ENCODE results near the gene ACOT7.
"Not testable (repeated sequence)": the region's sequence is repeated elsewhere in the genome, so short reads cannot be mapped to it uniquely, and the experiment has no call there.

The ACOT7 gene

DNA sequence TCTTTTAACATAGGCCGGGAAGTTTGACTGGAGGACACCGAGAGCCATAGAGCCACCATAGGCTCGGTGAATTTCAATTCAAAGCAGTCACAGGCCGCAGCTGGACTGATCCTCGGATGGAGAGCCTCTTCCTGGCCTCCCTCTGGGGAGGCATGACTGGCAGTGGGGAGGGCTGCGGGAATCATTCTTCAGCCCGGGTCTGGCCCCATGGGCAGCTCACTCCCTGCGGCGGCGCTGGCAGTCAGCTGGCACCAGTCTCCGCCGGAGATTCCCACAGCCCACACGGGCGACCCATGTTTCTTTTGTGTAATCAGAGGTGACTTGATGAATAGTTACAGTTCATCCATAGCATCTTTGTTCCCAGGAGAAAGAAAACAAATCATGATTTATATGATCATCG lies 41.6 kb upstream of the ACOT7 start:
- no peaks in the 10 kb centered on the region for H3K9me3 ChIP-seq (replicated peaks in 1 of 2; ENCODE audit: control insufficient read depth in 2 of 2, insufficient read depth in 1 of 2, low read depth in 1 of 2, low read length in 2 of 2)
- no peak overlapping the region for H3K14ac ChIP-seq (ENCODE audit: low read length)
- no peak overlapping the region for H3K4me2 ChIP-seq (ENCODE audit: insufficient read depth, low read length, poor library complexity, severe bottlenecking)
- no peak overlapping the region for H3K27ac ChIP-seq (replicated peaks; ENCODE audit: low read length)
- no peak overlapping the region for H2BK15ac ChIP-seq (ENCODE audit: low read length)
- no peak overlapping the region for H2BK12ac ChIP-seq (ENCODE audit: low read length)
- no peak overlapping the region for H3K23ac ChIP-seq (ENCODE audit: low read depth, low read length, poor library complexity)
- H3K4ac ChIP-seq (ENCODE audit: low read length): no peak overlapping the region
- no CpG with 5 or more reads among the region's 15 CpGs for WGBS, 2 donors (ENCODE audit: extremely low coverage in 2 of 2, insufficient read length in 2 of 2, insufficient replicate concordance in 1 of 2)
- H3K4me1 ChIP-seq (ENCODE audit: control insufficient read depth in 2 of 2, insufficient read depth in 1 of 2, low read depth in 1 of 2, low read length in 2 of 2): peaks cover 6 to 15% of the 10 kb centered on the region in 2 donors
- H2BK120ac ChIP-seq (ENCODE audit: low read depth, low read length): no peak overlapping the region
- no peak overlapping the region for H4K91ac ChIP-seq (ENCODE audit: low read depth, low read length, poor library complexity)
- H2BK5ac ChIP-seq (ENCODE audit: low read length): no peak overlapping the region
- no peak for DNase-seq (ENCODE audit: low spot score)
- H3K9ac ChIP-seq (ENCODE audit: low read depth, low read length, poor library complexity): no peak overlapping the region
- no peak overlapping the region for H2AK5ac ChIP-seq (ENCODE audit: low read depth, low read length)
- H3K18ac ChIP-seq (ENCODE audit: low read length): no peak overlapping the region
- no peak overlapping the region for H3K4me3 ChIP-seq (ENCODE audit: low read length in 2 of 2)
- H4K8ac ChIP-seq (ENCODE audit: low read depth, low read length): no peak overlapping the region
- H3K27me3 ChIP-seq (ENCODE audit: control insufficient read depth in 3 of 3, insufficient read depth in 3 of 3, low read depth in 1 of 3, low read length in 3 of 3): peaks cover 0 to 43% (median 2%) of the 10 kb centered on the region in 3 experiments
- no peak overlapping the region for H2AFZ ChIP-seq (ENCODE audit: low read length)
- no peaks in the 10 kb centered on the region for H3K79me1 ChIP-seq (ENCODE audit: low read depth, low read length)
- H3K36me3 ChIP-seq (replicated peaks in 1 of 2; ENCODE audit: control insufficient read depth in 2 of 2, insufficient read depth in 2 of 2, low read length in 2 of 2): no peaks in the 10 kb centered on the region

DNA sequence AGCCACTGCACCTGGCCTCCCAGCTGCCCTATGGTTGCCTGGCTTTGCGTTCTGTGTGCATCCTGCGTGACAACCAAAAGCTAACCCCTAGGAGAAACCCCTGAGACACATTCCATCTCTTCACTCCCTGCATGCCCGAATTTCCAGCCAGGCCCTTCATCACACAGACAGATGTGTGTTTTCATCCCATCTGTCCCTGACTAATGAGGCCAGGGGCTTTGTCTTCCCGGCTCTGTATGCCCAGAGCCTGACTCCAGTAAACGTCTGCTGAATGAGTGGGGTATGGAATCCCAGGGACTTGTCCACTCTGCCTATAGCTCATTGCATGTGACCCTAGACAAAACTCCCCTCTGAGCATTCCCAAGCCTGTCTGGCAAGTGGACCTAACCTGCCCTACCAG lies 40.6 kb upstream of the ACOT7 start:
- H3K9ac ChIP-seq (ENCODE audit: low read depth, low read length, poor library complexity): no peak overlapping the region
- no peak overlapping the region for H3K4me3 ChIP-seq (ENCODE audit: low read length in 2 of 2)
- no peak overlapping the region for H3K14ac ChIP-seq (ENCODE audit: low read length)
- H2BK120ac ChIP-seq (ENCODE audit: low read depth, low read length): no peak overlapping the region
- no CpG with 5 or more reads among the region's 5 CpGs for WGBS, 2 donors (ENCODE audit: extremely low coverage in 2 of 2, insufficient read length in 2 of 2, insufficient replicate concordance in 1 of 2)
- no peak overlapping the region for H3K18ac ChIP-seq (ENCODE audit: low read length)
- no peaks in the 10 kb centered on the region for H3K9me3 ChIP-seq (replicated peaks in 1 of 2; ENCODE audit: control insufficient read depth in 2 of 2, insufficient read depth in 1 of 2, low read depth in 1 of 2, low read length in 2 of 2)
- DNase-seq (ENCODE audit: low spot score): no peak
- no peak overlapping the region for H2BK15ac ChIP-seq (ENCODE audit: low read length)
- no peak overlapping the region for H2AFZ ChIP-seq (ENCODE audit: low read length)
- no peak overlapping the region for H2AK5ac ChIP-seq (ENCODE audit: low read depth, low read length)
- H3K27me3 ChIP-seq (ENCODE audit: control insufficient read depth in 3 of 3, insufficient read depth in 3 of 3, low read depth in 1 of 3, low read length in 3 of 3): peaks cover 0 to 47% (median 0%) of the 10 kb centered on the region in 3 experiments
- H3K4me1 ChIP-seq (ENCODE audit: control insufficient read depth in 2 of 2, insufficient read depth in 1 of 2, low read depth in 1 of 2, low read length in 2 of 2): peaks cover 9 to 15% of the 10 kb centered on the region in 2 donors
- H3K23ac ChIP-seq (ENCODE audit: low read depth, low read length, poor library complexity): no peak overlapping the region
- H2BK5ac ChIP-seq (ENCODE audit: low read length): no peak overlapping the region
- H3K36me3 ChIP-seq (replicated peaks in 1 of 2; ENCODE audit: control insufficient read depth in 2 of 2, insufficient read depth in 2 of 2, low read length in 2 of 2): no peaks in the 10 kb centered on the region
- no peak overlapping the region for H3K4me2 ChIP-seq (ENCODE audit: insufficient read depth, low read length, poor library complexity, severe bottlenecking)
- H4K8ac ChIP-seq (ENCODE audit: low read depth, low read length): no peak overlapping the region
- no peak overlapping the region for H4K91ac ChIP-seq (ENCODE audit: low read depth, low read length, poor library complexity)
- H3K79me1 ChIP-seq (ENCODE audit: low read depth, low read length): no peaks in the 10 kb centered on the region
- no peak overlapping the region for H2BK12ac ChIP-seq (ENCODE audit: low read length)
- no peak overlapping the region for H3K4ac ChIP-seq (ENCODE audit: low read length)
- no peak overlapping the region for H3K27ac ChIP-seq (replicated peaks; ENCODE audit: low read length)

DNA sequence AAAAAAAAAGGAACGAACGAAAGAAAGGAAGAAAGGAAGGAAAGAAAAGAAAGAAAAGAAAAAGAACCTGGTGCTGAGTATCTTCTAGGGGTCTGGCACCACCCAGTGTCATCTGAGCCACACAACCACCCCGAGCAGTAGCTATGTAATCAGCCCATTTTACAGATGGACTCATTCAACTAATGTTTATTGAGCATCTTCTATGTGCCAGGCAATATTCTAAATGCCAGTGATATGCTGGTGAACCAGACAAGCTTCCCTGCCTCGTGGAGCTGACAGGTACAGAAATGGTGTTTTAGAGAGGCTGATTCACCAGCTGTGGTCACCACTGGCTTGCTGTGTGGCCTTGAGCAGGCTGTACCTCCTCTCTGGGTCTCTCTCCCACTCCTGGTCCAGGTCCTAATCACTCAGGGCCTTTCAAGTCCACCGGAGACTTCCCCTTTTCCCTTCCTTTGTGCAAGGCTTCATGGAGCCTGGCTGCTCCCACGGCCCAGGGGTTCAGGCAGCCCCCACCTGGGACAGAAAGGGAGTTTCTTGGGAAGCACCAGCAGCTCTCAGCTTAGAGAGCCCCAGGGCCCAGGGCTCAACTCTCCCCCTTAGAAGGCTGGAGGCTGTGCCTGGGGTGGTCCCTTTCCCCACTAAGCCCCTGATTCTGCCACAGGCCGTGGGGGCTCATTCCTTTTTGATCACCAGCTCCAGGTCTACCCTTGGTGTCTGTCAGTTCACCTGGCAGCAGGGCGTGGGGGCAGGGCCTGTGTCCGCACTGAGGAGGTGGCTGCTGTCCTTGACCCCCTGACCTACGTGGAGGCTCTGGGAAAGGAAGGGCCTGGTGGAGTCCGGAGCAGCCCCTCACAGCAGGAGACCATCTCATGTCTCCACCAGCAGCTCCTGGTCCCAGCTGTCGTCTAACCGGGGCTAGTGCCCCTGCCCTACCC lies 38.3 kb upstream of the ACOT7 start:
- Histone ChIP-seq H4K8ac (ENCODE audit: low read depth, low read length) (peak overlapping the region; percentile 23), H3K27me3 (ENCODE audit: control insufficient read depth in 3 of 3, insufficient read depth in 3 of 3, low read depth in 1 of 3, low read length in 3 of 3) (peaks cover 0 to 63% (median under 1%) of the 10 kb centered on the region in 3 experiments), H2BK15ac (ENCODE audit: low read length) (peak overlapping the region; percentile 58), H3K18ac (ENCODE audit: low read length) (peak overlapping the region; percentile 28), H3K23ac (ENCODE audit: low read depth, low read length, poor library complexity) (peak overlapping the region; percentile 55), H3K4me1 (ENCODE audit: control insufficient read depth in 2 of 2, insufficient read depth in 1 of 2, low read depth in 1 of 2, low read length in 2 of 2) (peaks cover 6 to 11% of the 10 kb centered on the region in 2 donors)
- not testable (repeated sequence) for H3K4me3 ChIP-seq (ENCODE audit: low read length in 2 of 2); H3K9me3 ChIP-seq (replicated peaks in 1 of 2; ENCODE audit: control insufficient read depth in 2 of 2, insufficient read depth in 1 of 2, low read depth in 1 of 2, low read length in 2 of 2); H3K27ac ChIP-seq (replicated peaks; ENCODE audit: low read length); H3K4ac ChIP-seq (ENCODE audit: low read length); H2BK5ac ChIP-seq (ENCODE audit: low read length); H4K91ac ChIP-seq (ENCODE audit: low read depth, low read length, poor library complexity); H3K14ac ChIP-seq (ENCODE audit: low read length); H2AK5ac ChIP-seq (ENCODE audit: low read depth, low read length); DNase-seq (ENCODE audit: low spot score); H3K4me2 ChIP-seq (ENCODE audit: insufficient read depth, low read length, poor library complexity, severe bottlenecking); H3K79me1 ChIP-seq (ENCODE audit: low read depth, low read length); H2BK12ac ChIP-seq (ENCODE audit: low read length); H2BK120ac ChIP-seq (ENCODE audit: low read depth, low read length); H2AFZ ChIP-seq (ENCODE audit: low read length); H3K36me3 ChIP-seq (replicated peaks in 1 of 2; ENCODE audit: control insufficient read depth in 2 of 2, insufficient read depth in 2 of 2, low read length in 2 of 2); H3K9ac ChIP-seq (ENCODE audit: low read depth, low read length, poor library complexity)
- no CpG with 5 or more reads among the region's 13 CpGs for WGBS, 2 donors (ENCODE audit: extremely low coverage in 2 of 2, insufficient read length in 2 of 2, insufficient replicate concordance in 1 of 2)

DNA sequence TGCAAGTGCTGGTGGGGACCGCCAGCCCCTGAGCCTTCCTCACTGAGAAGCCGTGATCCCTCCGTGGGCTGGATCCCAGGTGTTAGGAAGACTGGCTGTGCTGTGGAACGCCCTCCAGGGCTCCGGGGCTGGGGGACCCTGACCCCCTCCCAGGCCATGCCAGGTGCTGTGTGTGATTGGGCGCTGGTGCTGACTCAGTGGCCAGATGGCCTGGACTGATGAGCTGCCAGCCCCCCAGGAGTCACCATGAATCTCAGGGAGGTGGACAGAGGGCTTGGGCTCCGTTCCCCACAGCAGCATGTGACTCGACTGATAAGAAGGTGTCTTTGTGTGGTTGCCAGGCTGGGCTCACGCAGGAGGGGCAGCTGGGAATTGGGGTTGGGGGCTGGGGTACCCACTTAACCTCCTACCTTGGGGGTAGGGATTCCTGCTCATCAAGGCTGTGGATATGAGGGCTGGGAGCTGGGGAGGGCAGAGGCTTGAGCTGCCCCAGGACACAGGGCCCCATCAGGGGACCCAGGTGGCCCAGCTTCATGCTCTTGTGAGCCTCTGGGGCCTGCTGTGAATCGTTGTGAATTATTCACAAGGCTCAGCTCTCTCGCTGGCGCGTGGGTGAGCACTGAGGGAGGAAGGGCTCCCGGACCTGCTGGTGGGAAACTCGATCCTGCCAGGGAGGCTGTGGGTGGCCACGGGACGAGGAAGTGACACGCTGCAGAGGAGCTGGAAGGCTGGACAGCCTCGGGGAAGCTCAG lies 36.3 kb upstream of the ACOT7 start:
- H3K27ac ChIP-seq (replicated peaks; ENCODE audit: low read length); H3K9me3 ChIP-seq (replicated peaks in 1 of 2; ENCODE audit: control insufficient read depth in 2 of 2, insufficient read depth in 1 of 2, low read depth in 1 of 2, low read length in 2 of 2); H4K91ac ChIP-seq (ENCODE audit: low read depth, low read length, poor library complexity); H3K36me3 ChIP-seq (replicated peaks in 1 of 2; ENCODE audit: control insufficient read depth in 2 of 2, insufficient read depth in 2 of 2, low read length in 2 of 2); H2BK120ac ChIP-seq (ENCODE audit: low read depth, low read length); H3K23ac ChIP-seq (ENCODE audit: low read depth, low read length, poor library complexity); H2BK12ac ChIP-seq (ENCODE audit: low read length); H2AFZ ChIP-seq (ENCODE audit: low read length); DNase-seq (ENCODE audit: low spot score); H4K8ac ChIP-seq (ENCODE audit: low read depth, low read length); H2AK5ac ChIP-seq (ENCODE audit: low read depth, low read length); H3K4me3 ChIP-seq (ENCODE audit: low read length in 2 of 2); H3K4me2 ChIP-seq (ENCODE audit: insufficient read depth, low read length, poor library complexity, severe bottlenecking); H3K14ac ChIP-seq (ENCODE audit: low read length); H3K4ac ChIP-seq (ENCODE audit: low read length); H3K79me1 ChIP-seq (ENCODE audit: low read depth, low read length); H2BK5ac ChIP-seq (ENCODE audit: low read length): not testable (repeated sequence)
- no CpG with 5 or more reads among the region's 19 CpGs for WGBS, 2 donors (ENCODE audit: extremely low coverage in 2 of 2, insufficient read length in 2 of 2, insufficient replicate concordance in 1 of 2)
- Histone ChIP-seq H3K9ac (ENCODE audit: low read depth, low read length, poor library complexity) (peak overlapping the region; percentile 0), H3K27me3 (ENCODE audit: control insufficient read depth in 3 of 3, insufficient read depth in 3 of 3, low read depth in 1 of 3, low read length in 3 of 3) (peaks cover 8 to 73% (median 21%) of the 10 kb centered on the region in 3 experiments), H2BK15ac (ENCODE audit: low read length) (peak overlapping the region; percentile 6), H3K4me1 (ENCODE audit: control insufficient read depth in 2 of 2, insufficient read depth in 1 of 2, low read depth in 1 of 2, low read length in 2 of 2) (peaks cover 5 to 12% of the 10 kb centered on the region in 2 donors), H3K18ac (ENCODE audit: low read length) (peak overlapping the region; percentile 83)

Measured in neuronal stem cell (in vitro differentiated cells).